DOHH2 (cell line): ENCODE results near the gene UNC93B1.

Experiments
- H3F3A ChIP-seq: fragments of 200-600 bp; sonication (generic), shearing (Covaris generic); 2 replicates; pipeline ENCODE4 v1.6.0; 2016; ENCODE audit warnings: antibody characterized with exemption, mild to moderate bottlenecking; ENCODE audit not compliant: control insufficient read depth, insufficient read depth
- H3K27ac ChIP-seq: fragments of 200-600 bp; sonication (generic); 2 replicates; pipeline ENCODE4 v1.5.1; 2014; ENCODE audit warnings: low read depth, mild to moderate bottlenecking, low read length, moderate library complexity
- H3K27me3 ChIP-seq: fragments of 200-600 bp; sonication (generic); 2 replicates; pipeline ENCODE4 v1.6.1; 2014; ENCODE audit warnings: mild to moderate bottlenecking, low read length, mixed read lengths; ENCODE audit not compliant: control insufficient read depth
- H3K36me3 ChIP-seq: fragments of 200-600 bp; sonication (generic); 2 replicates; pipeline ENCODE4 v1.6.1; 2014; ENCODE audit warnings: mild to moderate bottlenecking, low read length, moderate library complexity, mixed read lengths; ENCODE audit not compliant: control insufficient read depth
- H3K4me1 ChIP-seq: fragments of 200-600 bp; sonication (generic); 2 replicates; pipeline ENCODE4 v1.6.1; 2014; ENCODE audit warnings: mild to moderate bottlenecking, low read length, mixed read lengths; ENCODE audit not compliant: control insufficient read depth
- H3K4me2 ChIP-seq: fragments of 200-600 bp; sonication (generic); 2 replicates; pipeline ENCODE4 v1.6.0; 2014; ENCODE audit warnings: mild to moderate bottlenecking, low read length, moderate library complexity
- H3K4me3 ChIP-seq: fragments of 200-600 bp; sonication (generic); 2 replicates; pipeline ENCODE4 v1.5.1; 2014; ENCODE audit warnings: mild to moderate bottlenecking, low read length, mixed read lengths
- H3K79me2 ChIP-seq: fragments of 200-600 bp; sonication (generic); 2 replicates; pipeline ENCODE4 v1.6.1; 2014; ENCODE audit warnings: mild to moderate bottlenecking, low read length, mixed read lengths; ENCODE audit not compliant: control insufficient read depth
- H3K9me2 ChIP-seq: fragments of 200-600 bp; sonication (generic); replicated peaks from 2 replicates; pipeline ENCODE4 v1.6.1; 2014; ENCODE audit warnings: mild to moderate bottlenecking, low read length, mixed read lengths; ENCODE audit not compliant: control insufficient read depth
- H3K9me3 ChIP-seq: fragments of 200-600 bp; sonication (generic); 2 replicates; pipeline ENCODE4 v1.6.1; 2014; ENCODE audit warnings: antibody characterized with exemption, low read length, mixed read lengths; ENCODE audit not compliant: control insufficient read depth, insufficient read depth
- H4K20me1 ChIP-seq: fragments of 200-600 bp; sonication (generic); 2 replicates; pipeline ENCODE4 v1.6.0; 2014; ENCODE audit warnings: low read depth, mild to moderate bottlenecking, antibody characterized with exemption, low read length, moderate library complexity; ENCODE audit not compliant: control insufficient read depth, insufficient read depth
- EZH2phosphoT487 ChIP-seq: fragments of 200-600 bp; sonication (generic); IDR thresholded peaks from 2 replicates; pipeline ENCODE4 v1.6.1; 2017; ENCODE audit warnings: borderline replicate concordance, mild to moderate bottlenecking, antibody characterized with exemption, low read length, moderate library complexity, mixed read lengths
- TF ChIP-seq, protein P1 (sequence below): fragments of 200-600 bp; sonication (generic); IDR thresholded peaks from one replicate; pipeline ENCODE4 v1.5.1; 2014; ENCODE audit warnings: antibody characterized with exemption, mild to moderate bottlenecking, low read depth, low read length; ENCODE audit not compliant: poor library complexity, severe bottlenecking

Gene UNC93B1

DNA sequence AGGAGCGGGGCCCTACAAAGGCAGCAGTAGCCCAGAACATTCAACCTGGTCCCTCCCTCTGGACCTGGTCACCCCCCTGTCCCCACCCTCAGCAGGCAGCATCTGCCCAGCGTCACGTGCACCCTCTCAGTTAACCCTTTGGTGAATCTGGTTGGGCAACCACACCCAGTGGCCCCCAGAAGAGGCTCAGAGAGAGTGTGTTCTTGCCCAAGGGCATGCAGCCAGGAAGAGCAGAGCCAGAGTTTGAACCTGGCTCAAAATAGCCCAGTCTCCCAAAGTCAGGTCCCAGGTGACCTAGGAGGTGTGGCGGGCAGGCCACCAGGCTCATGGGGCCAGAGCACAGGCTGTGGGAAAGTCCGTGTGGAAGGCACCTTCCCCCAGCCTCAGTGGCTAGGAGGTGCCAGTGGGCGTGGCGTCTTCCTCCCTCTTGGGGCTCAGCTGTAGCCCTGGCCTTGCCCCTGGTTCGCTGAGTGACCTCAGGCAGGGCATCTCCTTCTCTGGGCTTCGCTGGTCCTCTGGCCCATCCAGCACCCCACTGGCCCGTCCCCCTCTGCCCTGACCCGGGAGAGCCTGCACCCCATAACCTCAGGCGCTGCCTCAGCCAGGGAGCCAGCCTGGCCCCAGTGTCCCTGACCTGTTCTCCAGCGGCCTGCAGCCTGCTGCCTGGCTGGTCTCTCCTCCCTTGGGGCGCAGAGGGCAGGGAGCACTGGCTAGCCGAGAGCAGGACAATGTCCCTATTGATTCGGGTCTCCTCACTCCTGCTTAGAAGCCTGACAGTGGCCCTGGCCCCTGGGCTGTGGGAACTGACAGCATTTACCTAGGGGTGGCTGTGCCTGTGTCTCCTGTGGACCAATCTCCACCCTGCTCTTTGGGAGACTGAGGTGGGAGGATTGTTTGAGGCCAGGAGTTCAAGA, 13.3 kb upstream of the UNC93B1 start:
- Histone ChIP-seq H4K20me1 (no peaks in the 10 kb centered on the region), H3K27me3 (no peaks in the 10 kb centered on the region), H3K4me2 (no peak overlapping the region), H3K4me3 (no peak overlapping the region), H3K27ac (no peak overlapping the region), H3K4me1 (no peaks in the 10 kb centered on the region), H3K36me3 (no peaks in the 10 kb centered on the region), H3K79me2 (no peaks in the 10 kb centered on the region), H3K9me3 (no peaks in the 10 kb centered on the region), H3K9me2 (no peaks in the 10 kb centered on the region), H3F3A (no peaks in the 10 kb centered on the region)
- TF ChIP-seq EZH2phosphoT487: no peak
- TF ChIP-seq, protein P1, sequence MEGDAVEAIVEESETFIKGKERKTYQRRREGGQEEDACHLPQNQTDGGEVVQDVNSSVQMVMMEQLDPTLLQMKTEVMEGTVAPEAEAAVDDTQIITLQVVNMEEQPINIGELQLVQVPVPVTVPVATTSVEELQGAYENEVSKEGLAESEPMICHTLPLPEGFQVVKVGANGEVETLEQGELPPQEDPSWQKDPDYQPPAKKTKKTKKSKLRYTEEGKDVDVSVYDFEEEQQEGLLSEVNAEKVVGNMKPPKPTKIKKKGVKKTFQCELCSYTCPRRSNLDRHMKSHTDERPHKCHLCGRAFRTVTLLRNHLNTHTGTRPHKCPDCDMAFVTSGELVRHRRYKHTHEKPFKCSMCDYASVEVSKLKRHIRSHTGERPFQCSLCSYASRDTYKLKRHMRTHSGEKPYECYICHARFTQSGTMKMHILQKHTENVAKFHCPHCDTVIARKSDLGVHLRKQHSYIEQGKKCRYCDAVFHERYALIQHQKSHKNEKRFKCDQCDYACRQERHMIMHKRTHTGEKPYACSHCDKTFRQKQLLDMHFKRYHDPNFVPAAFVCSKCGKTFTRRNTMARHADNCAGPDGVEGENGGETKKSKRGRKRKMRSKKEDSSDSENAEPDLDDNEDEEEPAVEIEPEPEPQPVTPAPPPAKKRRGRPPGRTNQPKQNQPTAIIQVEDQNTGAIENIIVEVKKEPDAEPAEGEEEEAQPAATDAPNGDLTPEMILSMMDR: no peak

GRCh38 chr11:68016161-68016903, 12.4 kb upstream of the UNC93B1 start:
- no peaks in the 10 kb centered on the region for H3K9me2 ChIP-seq
- no peak overlapping the region for H3K4me2 ChIP-seq
- TF ChIP-seq EZH2phosphoT487: no peak
- TF ChIP-seq, protein P1: no peak
- no peaks in the 10 kb centered on the region for H3K27me3 ChIP-seq
- H3K27ac ChIP-seq: no peak overlapping the region
- H4K20me1 ChIP-seq: no peaks in the 10 kb centered on the region
- H3K4me1 ChIP-seq: no peaks in the 10 kb centered on the region
- no peaks in the 10 kb centered on the region for H3K36me3 ChIP-seq
- H3K79me2 ChIP-seq: no peaks in the 10 kb centered on the region
- H3K4me3 ChIP-seq: no peak overlapping the region
- no peaks in the 10 kb centered on the region for H3F3A ChIP-seq
- H3K9me3 ChIP-seq: no peaks in the 10 kb centered on the region

DNA sequence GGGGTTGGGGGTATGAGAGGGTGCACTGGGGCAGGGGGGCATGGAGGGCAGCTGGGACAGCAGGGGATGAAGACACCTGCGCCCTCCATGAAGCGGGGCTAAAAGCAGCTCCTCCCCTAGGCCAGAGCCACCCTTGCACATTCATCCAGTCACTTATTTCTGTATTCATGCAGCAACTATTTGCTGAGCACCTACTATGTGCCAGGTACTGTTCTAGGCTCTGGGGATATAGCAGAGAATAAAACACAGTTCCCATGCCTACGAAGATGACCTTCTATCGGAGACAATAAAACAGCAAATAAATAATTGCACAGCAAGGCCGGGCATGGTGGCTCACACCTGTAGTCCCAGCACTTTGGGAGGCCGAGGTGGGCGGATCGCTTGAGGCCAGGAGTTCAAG, 11.6 kb upstream of the UNC93B1 start:
- TF ChIP-seq, protein P1: no peak
- no peaks in the 10 kb centered on the region for H3K27me3 ChIP-seq
- H3K9me3 ChIP-seq: no peaks in the 10 kb centered on the region
- no peaks in the 10 kb centered on the region for H3F3A ChIP-seq
- H3K4me2 ChIP-seq: no peak overlapping the region
- H3K27ac ChIP-seq: no peak overlapping the region
- H3K36me3 ChIP-seq: no peaks in the 10 kb centered on the region
- H4K20me1 ChIP-seq: no peaks in the 10 kb centered on the region
- H3K9me2 ChIP-seq: no peaks in the 10 kb centered on the region
- no peaks in the 10 kb centered on the region for H3K79me2 ChIP-seq
- H3K4me1 ChIP-seq: no peaks in the 10 kb centered on the region
- no peak overlapping the region for H3K4me3 ChIP-seq
